IMR-90 (cell line): Measurements from ENCODE around the gene SLC30A1.

Experiments used
- BHLHE40 ChIP-seq: fragments of 150-350 bp; IDR thresholded peaks from 2 replicates; pipeline ENCODE4 v1.6.1; 2016; ENCODE audit warnings: mild to moderate bottlenecking, low read depth, low read length
- CEBPB ChIP-seq: IDR thresholded peaks from 2 replicates; pipeline ENCODE4 v1.6.1; 2012; ENCODE audit warnings: low read depth, low read length, improper control_type of control experiment
- MAZ ChIP-seq: IDR thresholded peaks from 2 replicates; pipeline ENCODE4 v1.6.1; 2012; ENCODE audit warnings: low read depth, mild to moderate bottlenecking, low read length, improper control_type of control experiment, moderate library complexity, borderline replicate concordance
- MXI1 ChIP-seq: IDR thresholded peaks from 2 replicates; pipeline ENCODE4 v1.6.1; 2012; ENCODE audit warnings: low read depth, mild to moderate bottlenecking, low read length, moderate library complexity, borderline replicate concordance
- POLR2A ChIP-seq: IDR thresholded peaks from 2 replicates; pipeline ENCODE4 v1.6.1; 2012; ENCODE audit warnings: mild to moderate bottlenecking, low read depth, low read length
- RAD21 ChIP-seq: IDR thresholded peaks from 2 replicates; pipeline ENCODE4 v1.6.1; 2012; ENCODE audit warnings: low read length, improper control_type of control experiment
- RCOR1 ChIP-seq: IDR thresholded peaks from 2 replicates; pipeline ENCODE4 v1.6.1; 2012; ENCODE audit warnings: mild to moderate bottlenecking, low read length, improper control_type of control experiment; ENCODE audit not compliant: insufficient replicate concordance
- RFX5 ChIP-seq: IDR thresholded peaks from 2 replicates; pipeline ENCODE4 v1.8.0; 2012; ENCODE audit warnings: low read depth, mild to moderate bottlenecking, low read length, moderate library complexity
- SMC3 ChIP-seq: fragments of 150-350 bp; IDR thresholded peaks from 2 replicates; pipeline ENCODE4 v1.6.1; 2016; ENCODE audit warnings: low read depth, mild to moderate bottlenecking, antibody characterized with exemption, low read length, moderate library complexity
- TF ChIP-seq, protein P1 (sequence below): conservative IDR thresholded peaks from 2 replicates; pipeline ENCODE4 v1.5.1; 2012; ENCODE audit warnings: mild to moderate bottlenecking, low read depth, low read length, improper control_type of control experiment
- TF ChIP-seq, protein P2 (sequence below): fragments of 150-350 bp; IDR thresholded peaks from 2 replicates; pipeline ENCODE4 v1.6.1; 2017; ENCODE audit warnings: mild to moderate bottlenecking, antibody characterized with exemption, low read length, low read depth

DNA sequence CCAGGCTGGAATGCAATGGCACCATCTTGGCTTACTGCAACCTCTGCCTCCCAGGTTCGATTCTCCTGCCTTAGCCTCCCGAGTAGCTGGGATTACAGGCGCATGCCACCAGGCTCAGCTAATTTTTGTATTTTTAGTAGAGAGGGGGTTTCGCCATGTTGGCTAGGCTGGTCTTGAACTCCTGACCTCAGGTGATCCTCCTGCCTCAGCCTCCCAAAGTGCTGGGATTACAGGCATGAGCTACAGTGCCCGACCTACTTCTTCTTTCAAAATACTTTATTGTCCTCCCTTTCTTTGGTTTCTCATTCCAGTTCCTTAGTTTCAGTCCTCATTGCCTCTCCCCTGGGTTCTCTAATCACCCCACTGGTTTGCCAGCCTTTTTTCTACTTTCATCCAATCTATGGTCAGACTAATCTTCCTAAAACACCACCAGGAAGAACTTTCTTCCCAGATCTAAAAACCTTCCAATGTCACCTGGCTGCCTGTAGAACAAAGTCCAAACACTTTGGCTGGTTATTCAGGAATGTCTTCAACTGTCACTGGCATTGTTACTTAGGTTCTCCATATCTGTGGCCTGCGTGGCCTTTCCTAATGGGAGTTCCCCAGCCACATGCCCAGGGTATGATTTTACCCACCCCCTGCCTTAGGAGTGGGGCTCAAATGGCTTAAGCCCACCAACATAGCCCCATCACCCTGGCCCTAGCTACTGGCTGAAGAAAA is 29.0 kb upstream of the SLC30A1 start:
- TF ChIP-seq, protein P1, sequence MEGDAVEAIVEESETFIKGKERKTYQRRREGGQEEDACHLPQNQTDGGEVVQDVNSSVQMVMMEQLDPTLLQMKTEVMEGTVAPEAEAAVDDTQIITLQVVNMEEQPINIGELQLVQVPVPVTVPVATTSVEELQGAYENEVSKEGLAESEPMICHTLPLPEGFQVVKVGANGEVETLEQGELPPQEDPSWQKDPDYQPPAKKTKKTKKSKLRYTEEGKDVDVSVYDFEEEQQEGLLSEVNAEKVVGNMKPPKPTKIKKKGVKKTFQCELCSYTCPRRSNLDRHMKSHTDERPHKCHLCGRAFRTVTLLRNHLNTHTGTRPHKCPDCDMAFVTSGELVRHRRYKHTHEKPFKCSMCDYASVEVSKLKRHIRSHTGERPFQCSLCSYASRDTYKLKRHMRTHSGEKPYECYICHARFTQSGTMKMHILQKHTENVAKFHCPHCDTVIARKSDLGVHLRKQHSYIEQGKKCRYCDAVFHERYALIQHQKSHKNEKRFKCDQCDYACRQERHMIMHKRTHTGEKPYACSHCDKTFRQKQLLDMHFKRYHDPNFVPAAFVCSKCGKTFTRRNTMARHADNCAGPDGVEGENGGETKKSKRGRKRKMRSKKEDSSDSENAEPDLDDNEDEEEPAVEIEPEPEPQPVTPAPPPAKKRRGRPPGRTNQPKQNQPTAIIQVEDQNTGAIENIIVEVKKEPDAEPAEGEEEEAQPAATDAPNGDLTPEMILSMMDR = no peak
- TF ChIP-seq RCOR1 (no peak), MXI1 (no peak), POLR2A (no peak), MAZ (no peak), BHLHE40 (no peak), CEBPB (no peak), RAD21 (no peak), RFX5 (no peak), SMC3 (no peak)
- TF ChIP-seq, protein P2, sequence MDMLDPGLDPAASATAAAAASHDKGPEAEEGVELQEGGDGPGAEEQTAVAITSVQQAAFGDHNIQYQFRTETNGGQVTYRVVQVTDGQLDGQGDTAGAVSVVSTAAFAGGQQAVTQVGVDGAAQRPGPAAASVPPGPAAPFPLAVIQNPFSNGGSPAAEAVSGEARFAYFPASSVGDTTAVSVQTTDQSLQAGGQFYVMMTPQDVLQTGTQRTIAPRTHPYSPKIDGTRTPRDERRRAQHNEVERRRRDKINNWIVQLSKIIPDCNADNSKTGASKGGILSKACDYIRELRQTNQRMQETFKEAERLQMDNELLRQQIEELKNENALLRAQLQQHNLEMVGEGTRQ = no peak
